SK-N-SH treated with all-trans-retinoic acid at 6 μM for 48 hours (cell line): ENCODE data around the gene CHMP2A.

Experiments
- ATAC-seq: fragments of 200-7000 bp; cut with Tn5 transposase; 3 replicates; pipeline ENCODE4 v1.9.1; 2020; ENCODE audit warnings: mild to moderate bottlenecking, moderate library complexity
- ARNTL ChIP-seq: fragments of 450-650 bp; formaldehyde crosslinking; IDR thresholded peaks from 2 replicates; pipeline ENCODE4 v1.5.0; 2020; ENCODE audit warnings: low read depth, mild to moderate bottlenecking, moderate library complexity, borderline replicate concordance
- BACH2 ChIP-seq: fragments of 250-450 bp; sonication (Bioruptor Pico); IDR thresholded peaks from 2 replicates; pipeline ENCODE4 v1.9.0; 2021; ENCODE audit warnings: mild to moderate bottlenecking, borderline replicate concordance
- CSDC2 ChIP-seq: fragments of 250-450 bp; sonication (Bioruptor Pico); IDR thresholded peaks from 2 replicates; pipeline ENCODE4 v1.5.0; 2020; ENCODE audit warnings: mild to moderate bottlenecking, moderate library complexity
- ESRRG ChIP-seq: fragments of 250-450 bp; sonication (Bioruptor Pico); IDR thresholded peaks from 2 replicates; pipeline ENCODE4 v1.6.1; 2021; ENCODE audit warnings: mild to moderate bottlenecking
- GLIS3 ChIP-seq: fragments of 250-450 bp; sonication (Bioruptor Pico); IDR thresholded peaks from 2 replicates; pipeline ENCODE4 v1.5.0; 2020; ENCODE audit warnings: mild to moderate bottlenecking, moderate library complexity
- ISL1 ChIP-seq: fragments of 250-450 bp; sonication (Bioruptor Pico); IDR thresholded peaks from 2 replicates; pipeline ENCODE4 v2.1.2; 2022; ENCODE audit warnings: mild to moderate bottlenecking, moderate library complexity
- OSR1 ChIP-seq: fragments of 250-450 bp; sonication (Bioruptor Pico); IDR thresholded peaks from 2 replicates; pipeline ENCODE4 v1.8.0; 2022; ENCODE audit warnings: moderate library complexity, mild to moderate bottlenecking, inconsistent platforms
- PPARA ChIP-seq: fragments of 250-450 bp; sonication (Bioruptor Pico); IDR thresholded peaks from 2 replicates; pipeline ENCODE4 v1.5.0; 2020; ENCODE audit warnings: mild to moderate bottlenecking, borderline replicate concordance
- RARB ChIP-seq: fragments of 250-450 bp; sonication (Bioruptor Pico); IDR thresholded peaks from 2 replicates; pipeline ENCODE4 v1.8.0; 2021; ENCODE audit warnings: mild to moderate bottlenecking, moderate library complexity
- SNAI2 ChIP-seq: fragments of 250-450 bp; sonication (Bioruptor Pico); IDR thresholded peaks from 2 replicates; pipeline ENCODE4 v1.5.0; 2020; ENCODE audit warnings: mild to moderate bottlenecking, moderate library complexity
- TCF4 ChIP-seq: fragments of 250-450 bp; sonication (Bioruptor Pico); IDR thresholded peaks from 2 replicates; pipeline ENCODE4 v1.8.0; 2021; ENCODE audit warnings: mild to moderate bottlenecking, moderate library complexity, borderline replicate concordance
- TOX ChIP-seq: fragments of 250-450 bp; sonication (Bioruptor Pico); IDR thresholded peaks from 2 replicates; pipeline ENCODE4 v1.8.0; 2021; ENCODE audit warnings: mild to moderate bottlenecking, moderate library complexity, borderline replicate concordance
- TSHZ2 ChIP-seq: fragments of 250-450 bp; sonication (Bioruptor Pico); IDR thresholded peaks from 2 replicates; pipeline ENCODE4 v1.5.0; 2020; ENCODE audit warnings: mild to moderate bottlenecking, moderate library complexity
- ZC3H10 ChIP-seq: fragments of 250-450 bp; sonication (Bioruptor Pico); IDR thresholded peaks from 2 replicates; pipeline ENCODE4 v1.5.1; 2021; ENCODE audit warnings: mild to moderate bottlenecking, moderate library complexity
- ZFP3 ChIP-seq: fragments of 250-450 bp; sonication (Bioruptor Pico); IDR thresholded peaks from 2 replicates; pipeline ENCODE4 v1.5.0; 2020; ENCODE audit warnings: mild to moderate bottlenecking, moderate library complexity
- ZFP30 ChIP-seq: fragments of 450-650 bp; formaldehyde crosslinking; IDR thresholded peaks from 2 replicates; pipeline ENCODE4 v1.5.0; 2022; ENCODE audit warnings: mild to moderate bottlenecking, moderate library complexity
- ZNF565 ChIP-seq: fragments of 450-650 bp; formaldehyde crosslinking; conservative IDR thresholded peaks from 2 replicates; pipeline ENCODE4 v1.5.0; 2020; ENCODE audit warnings: low read depth, mild to moderate bottlenecking, moderate library complexity
- TF ChIP-seq, protein P1 (sequence below): fragments of 250-450 bp; sonication (Bioruptor Pico); IDR thresholded peaks from 2 replicates; pipeline ENCODE4 v1.5.1; 2021; ENCODE audit warnings: mild to moderate bottlenecking, moderate library complexity
- TF ChIP-seq, protein P2 (sequence below): fragments of 250-450 bp; sonication (Bioruptor Pico); IDR thresholded peaks from 2 replicates; pipeline ENCODE4 v1.8.0; 2021; ENCODE audit warnings: low read depth, mild to moderate bottlenecking, moderate library complexity, borderline replicate concordance
- TF ChIP-seq, protein P3 (sequence below): fragments of 250-450 bp; sonication (Bioruptor Pico); IDR thresholded peaks from 2 replicates; pipeline ENCODE4 v1.8.0; 2020; ENCODE audit warnings: mild to moderate bottlenecking, moderate library complexity, borderline replicate concordance

The CHMP2A gene

GRCh38 chr19:58522709-58523108 lies 32.2 kb downstream of the CHMP2A start:
- TF ChIP-seq ISL1 (CRISPR knock-in tag) = no peak
- no peak for TF ChIP-seq ZFP30 (CRISPR knock-in tag)
- TF ChIP-seq, protein P1, sequence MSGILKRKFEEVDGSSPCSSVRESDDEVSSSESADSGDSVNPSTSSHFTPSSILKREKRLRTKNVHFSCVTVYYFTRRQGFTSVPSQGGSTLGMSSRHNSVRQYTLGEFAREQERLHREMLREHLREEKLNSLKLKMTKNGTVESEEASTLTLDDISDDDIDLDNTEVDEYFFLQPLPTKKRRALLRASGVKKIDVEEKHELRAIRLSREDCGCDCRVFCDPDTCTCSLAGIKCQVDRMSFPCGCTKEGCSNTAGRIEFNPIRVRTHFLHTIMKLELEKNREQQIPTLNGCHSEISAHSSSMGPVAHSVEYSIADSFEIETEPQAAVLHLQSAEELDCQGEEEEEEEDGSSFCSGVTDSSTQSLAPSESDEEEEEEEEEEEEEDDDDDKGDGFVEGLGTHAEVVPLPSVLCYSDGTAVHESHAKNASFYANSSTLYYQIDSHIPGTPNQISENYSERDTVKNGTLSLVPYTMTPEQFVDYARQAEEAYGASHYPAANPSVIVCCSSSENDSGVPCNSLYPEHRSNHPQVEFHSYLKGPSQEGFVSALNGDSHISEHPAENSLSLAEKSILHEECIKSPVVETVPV (CRISPR knock-in tag) = no peak
- no peak for TF ChIP-seq CSDC2
- TF ChIP-seq TOX (CRISPR knock-in tag) = no peak
- TF ChIP-seq ZNF565 (CRISPR knock-in tag) = no peak
- TF ChIP-seq RARB (CRISPR knock-in tag) = no peak
- no peak for TF ChIP-seq ZC3H10
- TF ChIP-seq, protein P2, sequence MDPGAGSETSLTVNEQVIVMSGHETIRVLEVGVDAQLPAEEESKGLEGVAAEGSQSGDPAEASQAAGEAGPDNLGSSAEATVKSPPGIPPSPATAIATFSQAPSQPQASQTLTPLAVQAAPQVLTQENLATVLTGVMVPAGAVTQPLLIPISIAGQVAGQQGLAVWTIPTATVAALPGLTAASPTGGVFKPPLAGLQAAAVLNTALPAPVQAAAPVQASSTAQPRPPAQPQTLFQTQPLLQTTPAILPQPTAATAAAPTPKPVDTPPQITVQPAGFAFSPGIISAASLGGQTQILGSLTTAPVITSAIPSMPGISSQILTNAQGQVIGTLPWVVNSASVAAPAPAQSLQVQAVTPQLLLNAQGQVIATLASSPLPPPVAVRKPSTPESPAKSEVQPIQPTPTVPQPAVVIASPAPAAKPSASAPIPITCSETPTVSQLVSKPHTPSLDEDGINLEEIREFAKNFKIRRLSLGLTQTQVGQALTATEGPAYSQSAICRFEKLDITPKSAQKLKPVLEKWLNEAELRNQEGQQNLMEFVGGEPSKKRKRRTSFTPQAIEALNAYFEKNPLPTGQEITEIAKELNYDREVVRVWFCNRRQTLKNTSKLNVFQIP (CRISPR knock-in tag) = no peak
- no peak for TF ChIP-seq SNAI2
- TF ChIP-seq TCF4 = no peak
- no peak for TF ChIP-seq ARNTL
- TF ChIP-seq, protein P3, sequence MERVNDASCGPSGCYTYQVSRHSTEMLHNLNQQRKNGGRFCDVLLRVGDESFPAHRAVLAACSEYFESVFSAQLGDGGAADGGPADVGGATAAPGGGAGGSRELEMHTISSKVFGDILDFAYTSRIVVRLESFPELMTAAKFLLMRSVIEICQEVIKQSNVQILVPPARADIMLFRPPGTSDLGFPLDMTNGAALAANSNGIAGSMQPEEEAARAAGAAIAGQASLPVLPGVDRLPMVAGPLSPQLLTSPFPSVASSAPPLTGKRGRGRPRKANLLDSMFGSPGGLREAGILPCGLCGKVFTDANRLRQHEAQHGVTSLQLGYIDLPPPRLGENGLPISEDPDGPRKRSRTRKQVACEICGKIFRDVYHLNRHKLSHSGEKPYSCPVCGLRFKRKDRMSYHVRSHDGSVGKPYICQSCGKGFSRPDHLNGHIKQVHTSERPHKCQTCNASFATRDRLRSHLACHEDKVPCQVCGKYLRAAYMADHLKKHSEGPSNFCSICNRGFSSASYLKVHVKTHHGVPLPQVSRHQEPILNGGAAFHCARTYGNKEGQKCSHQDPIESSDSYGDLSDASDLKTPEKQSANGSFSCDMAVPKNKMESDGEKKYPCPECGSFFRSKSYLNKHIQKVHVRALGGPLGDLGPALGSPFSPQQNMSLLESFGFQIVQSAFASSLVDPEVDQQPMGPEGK (CRISPR knock-in tag) = no peak
- no peak for TF ChIP-seq PPARA
- TF ChIP-seq, all 23 proteins: peak for 0
- no peak for ATAC-seq

DNA sequence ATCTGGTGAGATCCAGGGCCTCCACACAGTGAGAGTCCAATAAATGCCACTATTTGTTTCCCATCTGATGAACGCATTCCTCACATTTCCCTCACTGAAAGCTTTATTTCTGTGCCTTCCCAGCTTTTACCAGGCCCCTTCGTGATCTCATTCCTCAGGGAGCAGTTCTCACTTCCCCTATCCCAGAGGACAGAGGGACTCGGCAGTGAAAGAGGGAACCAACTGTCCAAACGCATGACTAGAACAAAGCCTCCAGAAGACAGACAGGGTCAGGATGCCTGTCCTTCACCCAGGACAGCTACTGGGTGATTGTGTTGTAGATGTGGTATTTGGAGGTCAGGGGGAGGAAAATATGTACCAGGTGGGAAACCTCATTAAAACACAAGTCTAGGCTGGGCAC lies 33.3 kb downstream of the CHMP2A start:
- TF ChIP-seq GLIS3 (CRISPR knock-in tag) (no peak), ZFP3 (CRISPR knock-in tag) (no peak), TSHZ2 (CRISPR knock-in tag) (no peak), PPARA (no peak), TOX (CRISPR knock-in tag) (no peak), ESRRG (CRISPR knock-in tag) (no peak), TCF4 (no peak), CSDC2 (no peak)
- TF ChIP-seq, protein P1 (CRISPR knock-in tag) = no peak
- TF ChIP-seq, all 23 proteins: peak for 0
- no peak for ATAC-seq

DNA sequence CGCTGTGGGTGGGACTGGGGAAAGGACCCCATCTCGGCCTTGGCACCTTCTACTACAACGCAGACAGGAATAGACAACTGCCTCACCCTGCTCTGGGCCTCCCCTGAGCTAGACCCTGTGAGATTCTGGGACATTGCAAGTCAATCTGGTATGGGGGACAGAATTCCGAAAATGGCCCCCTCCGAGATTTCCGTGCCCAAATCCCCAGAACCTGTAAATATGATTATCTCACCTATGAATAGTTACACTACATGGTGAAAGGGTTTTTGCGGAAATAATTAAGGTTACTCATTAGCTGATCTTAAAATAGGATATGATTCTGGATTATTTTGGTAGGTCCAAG lies 34.7 kb downstream of the CHMP2A start:
- TF ChIP-seq ARNTL = no peak
- no peak for TF ChIP-seq CSDC2
- TF ChIP-seq, protein P2 (CRISPR knock-in tag) = no peak
- TF ChIP-seq TCF4 = no peak
- TF ChIP-seq OSR1 (CRISPR knock-in tag) = no peak
- no peak for TF ChIP-seq SNAI2
- no peak for TF ChIP-seq TSHZ2 (CRISPR knock-in tag)
- TF ChIP-seq BACH2 (CRISPR knock-in tag) = no peak
- no peak for TF ChIP-seq ZNF565 (CRISPR knock-in tag)

More for the DNA sequence above, 34.7 kb downstream of the CHMP2A start:
- ATAC-seq = no peak
